ENCODE measurements around the gene GLIS1.

DNA sequence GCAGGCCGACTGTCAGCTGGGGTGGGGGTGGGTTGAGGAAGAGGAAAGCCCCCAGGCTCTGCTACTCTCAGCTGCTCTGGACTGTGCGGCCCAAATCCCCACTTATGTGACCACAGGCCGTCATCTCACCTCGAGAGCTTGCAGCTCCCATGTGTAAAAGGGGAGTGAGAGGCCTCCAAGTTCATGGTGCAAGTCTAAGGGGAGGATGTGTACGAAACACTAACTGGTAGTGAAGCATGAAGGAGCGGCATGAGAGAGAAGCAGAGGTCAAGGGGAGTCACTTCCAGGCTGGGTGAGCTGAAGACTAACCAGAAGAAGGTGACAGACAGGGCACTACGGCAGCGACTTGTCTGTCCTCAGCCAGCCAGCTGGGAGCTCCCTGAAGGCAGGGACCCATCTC lies 43.8 kb downstream of the GLIS1 start:
- no peak for TF ChIP-seq POLR2A (IDR thresholded peaks at IDR 0.05)
- TF ChIP-seq, protein P1, sequence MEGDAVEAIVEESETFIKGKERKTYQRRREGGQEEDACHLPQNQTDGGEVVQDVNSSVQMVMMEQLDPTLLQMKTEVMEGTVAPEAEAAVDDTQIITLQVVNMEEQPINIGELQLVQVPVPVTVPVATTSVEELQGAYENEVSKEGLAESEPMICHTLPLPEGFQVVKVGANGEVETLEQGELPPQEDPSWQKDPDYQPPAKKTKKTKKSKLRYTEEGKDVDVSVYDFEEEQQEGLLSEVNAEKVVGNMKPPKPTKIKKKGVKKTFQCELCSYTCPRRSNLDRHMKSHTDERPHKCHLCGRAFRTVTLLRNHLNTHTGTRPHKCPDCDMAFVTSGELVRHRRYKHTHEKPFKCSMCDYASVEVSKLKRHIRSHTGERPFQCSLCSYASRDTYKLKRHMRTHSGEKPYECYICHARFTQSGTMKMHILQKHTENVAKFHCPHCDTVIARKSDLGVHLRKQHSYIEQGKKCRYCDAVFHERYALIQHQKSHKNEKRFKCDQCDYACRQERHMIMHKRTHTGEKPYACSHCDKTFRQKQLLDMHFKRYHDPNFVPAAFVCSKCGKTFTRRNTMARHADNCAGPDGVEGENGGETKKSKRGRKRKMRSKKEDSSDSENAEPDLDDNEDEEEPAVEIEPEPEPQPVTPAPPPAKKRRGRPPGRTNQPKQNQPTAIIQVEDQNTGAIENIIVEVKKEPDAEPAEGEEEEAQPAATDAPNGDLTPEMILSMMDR (IDR thresholded peaks at IDR 0.05), result no peak
- TF ChIP-seq POLR2AphosphoS5 (IDR thresholded peaks at IDR 0.05), result no peak
- TF ChIP-seq EP300 (IDR thresholded peaks at IDR 0.05), result no peak

Measured in stomach (tissue), 4 donors.